ENCODE measurements around the gene PTCH1. TPM values are rescaled to one million over a fixed set of nuclear protein-coding genes. Genes with fewer than 3 reads are reported as not detected.

PTCH1 gene
- total and polyA plus RNA-seq, 10 of the 15 experiments (the other 5 are each of a cell fraction or from before 2014, with no cell fraction given) = 0.16 to 6.1 (median 2.6) TPM

GRCh38 chr9:95497772-95498171 is 19.0 kb downstream of the PTCH1 start:
- no peaks in the 10 kb centered on the region for H3K9me3 ChIP-seq (replicated peaks; ENCODE audit: control insufficient read depth, insufficient read depth, low read length)
- RAD21 ChIA-PET (ENCODE audit: unreplicated experiment) = no interaction called here
- no peak overlapping the region for H3K9ac ChIP-seq (ENCODE audit: control insufficient read depth, insufficient read depth, low read length)
- CTCF ChIA-PET = no interaction called here
- in situ Hi-C loops (cut with MboI) (no loop called here), intact Hi-C loops (cut with micrococcal nuclease; ENCODE audit: unreplicated experiment) (no loop called here)
- H3K36me3 ChIP-seq (ENCODE audit: control insufficient read depth in 2 of 2, insufficient read depth in 2 of 2, low read length in 1 of 2) = peaks cover 0 to 5% of the 10 kb centered on the region in 2 experiments; a peak in 1 of 4 replicates
- no peaks in the 10 kb centered on the region for H3K27me3 ChIP-seq (replicated peaks in 1 of 2; ENCODE audit: control insufficient read depth in 2 of 2, insufficient read depth in 2 of 2, low read length in 1 of 2)
- BruUV-seq (replicated peaks) = no TSS peak
- POLR2A ChIA-PET = no interaction called here
- no peak overlapping the region for H3K4me2 ChIP-seq (ENCODE audit: control insufficient read depth, insufficient read depth)
- no peak overlapping the region for H3K4me3 ChIP-seq
- H3K27ac ChIP-seq (ENCODE audit: control insufficient read depth, insufficient read depth) = no peak overlapping the region
- ATAC-seq (no peak), FAIRE-seq (no peak), DNase-seq (ENCODE audit: low read depth, low spot score) (no peak)
- 93% methylated on average over 3 of the region's 3 CpGs for WGBS (ENCODE audit: insufficient coverage, insufficient replicate concordance, low lambda C conversion rate, missing lambda C conversion rate)
- no peak overlapping the region for H2AFZ ChIP-seq (ENCODE audit: control insufficient read depth, low read depth, low read length)
- H3K4me1 ChIP-seq (ENCODE audit: control insufficient read depth, insufficient read depth, low read length) = peaks cover 29% of the 10 kb centered on the region
- TF ChIP-seq NRF1 (conservative IDR thresholded peaks at IDR 0.05; ENCODE audit: low read depth, low read length) = no peak
- TF ChIP-seq YY1 (IDR thresholded peaks at IDR 0.05; ENCODE audit: low read depth, low read length) = no peak
- TF ChIP-seq IKZF2 (IDR thresholded peaks at IDR 0.05) = no peak
- TF ChIP-seq CBFB (IDR thresholded peaks at IDR 0.05; ENCODE audit: low read depth) = no peak
- no peak for TF ChIP-seq MEF2B (IDR thresholded peaks at IDR 0.05; ENCODE audit: partially characterized antibody, poor library complexity, severe bottlenecking)
- TF ChIP-seq PAX8 (IDR thresholded peaks at IDR 0.05) = no peak
- no peak for TF ChIP-seq ZNF384 (IDR thresholded peaks at IDR 0.05; ENCODE audit: borderline replicate concordance, low read depth, low read length)
- no peak for TF ChIP-seq EED (IDR thresholded peaks at IDR 0.05; ENCODE audit: low read depth)
- TF ChIP-seq CBX5 (IDR thresholded peaks at IDR 0.05; ENCODE audit: low read depth) = no peak
- no peak for TF ChIP-seq FOXK2 (IDR thresholded peaks at IDR 0.05)
- TF ChIP-seq HDGF (IDR thresholded peaks at IDR 0.05) = no peak
- no peak for TF ChIP-seq MYC (IDR thresholded peaks at IDR 0.05; ENCODE audit: insufficient read depth, insufficient read length, insufficient replicate concordance, low read length, severe bottlenecking)
- TF ChIP-seq, protein P1, sequence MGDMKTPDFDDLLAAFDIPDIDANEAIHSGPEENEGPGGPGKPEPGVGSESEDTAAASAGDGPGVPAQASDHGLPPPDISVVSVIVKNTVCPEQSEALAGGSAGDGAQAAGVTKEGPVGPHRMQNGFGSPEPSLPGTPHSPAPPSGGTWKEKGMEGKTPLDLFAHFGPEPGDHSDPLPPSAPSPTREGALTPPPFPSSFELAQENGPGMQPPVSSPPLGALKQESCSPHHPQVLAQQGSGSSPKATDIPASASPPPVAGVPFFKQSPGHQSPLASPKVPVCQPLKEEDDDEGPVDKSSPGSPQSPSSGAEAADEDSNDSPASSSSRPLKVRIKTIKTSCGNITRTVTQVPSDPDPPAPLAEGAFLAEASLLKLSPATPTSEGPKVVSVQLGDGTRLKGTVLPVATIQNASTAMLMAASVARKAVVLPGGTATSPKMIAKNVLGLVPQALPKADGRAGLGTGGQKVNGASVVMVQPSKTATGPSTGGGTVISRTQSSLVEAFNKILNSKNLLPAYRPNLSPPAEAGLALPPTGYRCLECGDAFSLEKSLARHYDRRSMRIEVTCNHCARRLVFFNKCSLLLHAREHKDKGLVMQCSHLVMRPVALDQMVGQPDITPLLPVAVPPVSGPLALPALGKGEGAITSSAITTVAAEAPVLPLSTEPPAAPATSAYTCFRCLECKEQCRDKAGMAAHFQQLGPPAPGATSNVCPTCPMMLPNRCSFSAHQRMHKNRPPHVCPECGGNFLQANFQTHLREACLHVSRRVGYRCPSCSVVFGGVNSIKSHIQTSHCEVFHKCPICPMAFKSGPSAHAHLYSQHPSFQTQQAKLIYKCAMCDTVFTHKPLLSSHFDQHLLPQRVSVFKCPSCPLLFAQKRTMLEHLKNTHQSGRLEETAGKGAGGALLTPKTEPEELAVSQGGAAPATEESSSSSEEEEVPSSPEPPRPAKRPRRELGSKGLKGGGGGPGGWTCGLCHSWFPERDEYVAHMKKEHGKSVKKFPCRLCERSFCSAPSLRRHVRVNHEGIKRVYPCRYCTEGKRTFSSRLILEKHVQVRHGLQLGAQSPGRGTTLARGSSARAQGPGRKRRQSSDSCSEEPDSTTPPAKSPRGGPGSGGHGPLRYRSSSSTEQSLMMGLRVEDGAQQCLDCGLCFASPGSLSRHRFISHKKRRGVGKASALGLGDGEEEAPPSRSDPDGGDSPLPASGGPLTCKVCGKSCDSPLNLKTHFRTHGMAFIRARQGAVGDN (IDR thresholded peaks at IDR 0.05) = no peak
- TF ChIP-seq TBL1XR1 (IDR thresholded peaks at IDR 0.05; ENCODE audit: low read depth, low read length) = no peak
- no peak for TF ChIP-seq PKNOX1 (IDR thresholded peaks at IDR 0.05)
- TF ChIP-seq, protein P2, sequence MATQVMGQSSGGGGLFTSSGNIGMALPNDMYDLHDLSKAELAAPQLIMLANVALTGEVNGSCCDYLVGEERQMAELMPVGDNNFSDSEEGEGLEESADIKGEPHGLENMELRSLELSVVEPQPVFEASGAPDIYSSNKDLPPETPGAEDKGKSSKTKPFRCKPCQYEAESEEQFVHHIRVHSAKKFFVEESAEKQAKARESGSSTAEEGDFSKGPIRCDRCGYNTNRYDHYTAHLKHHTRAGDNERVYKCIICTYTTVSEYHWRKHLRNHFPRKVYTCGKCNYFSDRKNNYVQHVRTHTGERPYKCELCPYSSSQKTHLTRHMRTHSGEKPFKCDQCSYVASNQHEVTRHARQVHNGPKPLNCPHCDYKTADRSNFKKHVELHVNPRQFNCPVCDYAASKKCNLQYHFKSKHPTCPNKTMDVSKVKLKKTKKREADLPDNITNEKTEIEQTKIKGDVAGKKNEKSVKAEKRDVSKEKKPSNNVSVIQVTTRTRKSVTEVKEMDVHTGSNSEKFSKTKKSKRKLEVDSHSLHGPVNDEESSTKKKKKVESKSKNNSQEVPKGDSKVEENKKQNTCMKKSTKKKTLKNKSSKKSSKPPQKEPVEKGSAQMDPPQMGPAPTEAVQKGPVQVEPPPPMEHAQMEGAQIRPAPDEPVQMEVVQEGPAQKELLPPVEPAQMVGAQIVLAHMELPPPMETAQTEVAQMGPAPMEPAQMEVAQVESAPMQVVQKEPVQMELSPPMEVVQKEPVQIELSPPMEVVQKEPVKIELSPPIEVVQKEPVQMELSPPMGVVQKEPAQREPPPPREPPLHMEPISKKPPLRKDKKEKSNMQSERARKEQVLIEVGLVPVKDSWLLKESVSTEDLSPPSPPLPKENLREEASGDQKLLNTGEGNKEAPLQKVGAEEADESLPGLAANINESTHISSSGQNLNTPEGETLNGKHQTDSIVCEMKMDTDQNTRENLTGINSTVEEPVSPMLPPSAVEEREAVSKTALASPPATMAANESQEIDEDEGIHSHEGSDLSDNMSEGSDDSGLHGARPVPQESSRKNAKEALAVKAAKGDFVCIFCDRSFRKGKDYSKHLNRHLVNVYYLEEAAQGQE (IDR thresholded peaks at IDR 0.05; ENCODE audit: low read depth, low read length) = no peak
- H3K79me2 ChIP-seq (ENCODE audit: control insufficient read depth, insufficient read depth, low read length) = peaks cover 14% of the 10 kb centered on the region
- SMC1A ChIA-PET (ENCODE audit: uncharacterized antibody, unreplicated experiment) = interaction anchor here (1.0 kb wide), 1 partner anchor 9 kb away, joined by 3 read pairs; no protein-coding TSS in a partner anchor
- H4K20me1 ChIP-seq (ENCODE audit: control insufficient read depth, insufficient read depth) = no peaks in the 10 kb centered on the region

Data from GM12878 (cell line).